ENCODE results near the gene MSANTD7.

GRCh38 chr10:14833106-14833505 lies 5.0 kb upstream of the MSANTD7 start:
- no peak for TF ChIP-seq CTCF (IDR thresholded peaks at IDR 0.05)
- no peak for TF ChIP-seq POLR2A (IDR thresholded peaks at IDR 0.05)

Data from body of pancreas (tissue), 4 donors.